ENCODE measurements around the gene NTF4. TPM values are rescaled to one million over a fixed set of nuclear protein-coding genes. Genes with fewer than 3 reads are reported as not detected.
"Not testable (repeated sequence)": the region's sequence is repeated elsewhere in the genome, so short reads cannot be mapped to it uniquely, and the experiment has no call there.

The NTF4 gene
- polyA plus RNA-seq, 3 donors from 2014 or later = not detected

DNA sequence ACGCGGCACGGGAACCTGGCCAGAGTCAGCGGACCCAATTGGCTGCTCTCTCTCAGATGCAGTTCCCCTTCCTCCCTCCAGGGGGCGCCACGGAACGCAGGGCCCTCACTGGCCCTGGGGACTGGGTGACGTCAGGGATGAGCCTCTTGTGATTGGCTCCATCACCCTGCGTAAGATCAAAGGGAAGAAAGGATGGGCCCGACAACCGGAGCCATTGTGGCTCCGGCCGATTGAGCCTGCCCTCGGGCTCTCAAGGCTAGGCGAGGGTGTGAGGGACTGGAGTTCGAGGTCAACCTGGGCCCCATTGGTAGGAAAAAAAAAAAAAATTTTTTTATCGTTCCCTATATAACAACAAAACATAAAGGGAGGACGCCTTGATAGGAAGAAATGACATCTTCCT is 27.8 kb downstream of the NTF4 start, which contains the start of gene CGB1:
CGB1 (minus strand) TSS at position 81 of the 400 bp plus-strand sequence. CDS start 184 bp downstream, outside the sequence.
- not testable (repeated sequence) for H3K27me3 Mint-ChIP-seq (ENCODE audit: low read depth in 3 of 3); H3K36me3 Mint-ChIP-seq; H3K9me3 Mint-ChIP-seq; H3K4me1 Mint-ChIP-seq; H3K27ac Mint-ChIP-seq; DNase-seq; H3K4me3 Mint-ChIP-seq

DNA sequence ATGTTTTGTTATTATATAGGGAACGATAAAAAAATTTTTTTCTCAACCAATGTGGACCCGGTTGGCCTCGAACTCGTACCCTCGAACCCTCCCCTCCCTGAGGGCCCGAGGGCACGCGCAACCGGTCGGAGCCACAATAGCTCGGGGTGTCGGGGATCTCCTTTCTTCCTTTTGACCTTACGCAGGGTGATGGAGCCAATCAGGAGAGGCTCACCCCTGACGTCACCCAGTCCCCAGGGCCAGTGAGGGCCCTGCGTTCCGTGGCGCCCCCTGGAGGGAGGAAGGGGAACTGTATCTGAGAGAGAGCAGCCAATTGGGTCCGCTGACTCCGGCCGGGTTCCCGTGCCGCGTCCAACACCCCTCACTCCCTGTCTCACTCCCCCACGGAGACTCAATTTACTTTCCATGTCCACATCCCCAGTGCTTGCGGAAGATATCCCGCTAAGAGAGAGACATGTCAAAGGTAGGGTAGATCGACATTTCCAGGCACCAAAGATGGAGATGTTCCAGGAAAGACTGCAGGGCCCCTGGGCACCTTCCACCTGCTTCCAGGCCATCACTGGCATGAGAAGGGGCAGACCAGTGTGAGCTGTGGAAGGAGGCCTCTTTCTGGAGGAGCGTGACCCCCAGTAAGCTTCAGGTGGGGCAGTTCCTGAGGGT is 32.8 kb downstream of the NTF4 start, which contains the start of gene CGB2:
CGB2 (plus strand) TSS at position 249 of the 660 bp plus-strand sequence; CDS start at position 455, 206 bp downstream.
- not testable (repeated sequence) for H3K27me3 Mint-ChIP-seq (ENCODE audit: low read depth in 3 of 3); H3K36me3 Mint-ChIP-seq; H3K9me3 Mint-ChIP-seq; H3K4me1 Mint-ChIP-seq; H3K4me3 Mint-ChIP-seq
- DNase-seq = peak; percentile 25 to 39 (median 31)
- H3K27ac Mint-ChIP-seq = peak within 1 kb of the TSS in 1 of 6 donors; percentile 4

- not testable (repeated sequence) for H3K27ac Mint-ChIP-seq; DNase-seq; H3K36me3 Mint-ChIP-seq; H3K4me3 Mint-ChIP-seq; H3K4me1 Mint-ChIP-seq; H3K9me3 Mint-ChIP-seq; H3K27me3 Mint-ChIP-seq (ENCODE audit: low read depth in 3 of 3)
These were observed 34.3 kb downstream of the NTF4 start for GRCh38 chr19:49030323-49030722.

- H3K4me3 Mint-ChIP-seq; H3K27ac Mint-ChIP-seq; H3K4me1 Mint-ChIP-seq; H3K36me3 Mint-ChIP-seq; DNase-seq; H3K9me3 Mint-ChIP-seq; H3K27me3 Mint-ChIP-seq (ENCODE audit: low read depth in 3 of 3): not testable (repeated sequence)
These were observed 34.9 kb downstream of the NTF4 start for GRCh38 chr19:49029749-49030148.

DNA sequence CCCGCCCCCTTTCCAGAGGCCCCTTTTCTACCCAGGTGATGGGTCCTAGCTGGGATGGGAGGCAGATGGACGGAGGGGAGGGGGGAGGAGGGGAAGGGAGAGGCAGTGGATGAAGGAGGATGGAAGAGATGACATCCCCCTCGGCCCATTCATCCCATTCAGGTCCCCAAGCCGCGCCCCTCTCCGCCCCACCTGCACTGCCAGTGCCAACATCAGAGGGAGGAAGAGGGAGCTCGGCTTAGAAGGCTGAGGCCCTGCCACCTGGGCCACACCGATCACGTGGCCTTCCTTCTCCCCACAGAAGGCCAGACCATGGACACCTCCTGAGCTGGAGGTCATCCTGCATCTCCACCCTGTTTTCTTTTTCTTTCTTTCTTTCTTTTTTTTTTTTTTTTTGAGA is 35.9 kb downstream of the NTF4 start:
- H3K4me3 Mint-ChIP-seq; H3K9me3 Mint-ChIP-seq; H3K27ac Mint-ChIP-seq; H3K4me1 Mint-ChIP-seq; DNase-seq; H3K36me3 Mint-ChIP-seq; H3K27me3 Mint-ChIP-seq (ENCODE audit: low read depth in 3 of 3): not testable (repeated sequence)

DNA sequence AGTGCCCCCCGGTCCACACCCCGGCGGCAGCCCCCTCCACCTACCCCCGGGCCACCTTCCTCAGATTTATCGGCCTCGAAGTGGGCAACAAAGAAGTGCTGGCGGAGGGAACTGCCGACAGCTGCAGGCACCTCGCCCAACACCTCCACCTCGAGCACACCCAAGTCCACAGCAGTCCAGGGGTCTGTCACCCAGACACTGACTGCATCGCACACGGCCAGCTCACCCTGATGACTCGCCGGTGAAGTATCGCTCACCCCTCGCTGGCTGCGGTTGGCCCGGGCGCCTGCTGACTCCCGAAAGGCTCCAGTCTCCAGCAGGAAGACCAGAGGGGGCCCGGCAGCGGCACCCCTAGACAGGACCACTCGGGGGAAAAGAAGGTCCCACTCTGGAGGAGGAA is 39.0 kb downstream of the NTF4 start:
- H3K36me3 Mint-ChIP-seq; H3K27me3 Mint-ChIP-seq (ENCODE audit: low read depth in 3 of 3); H3K27ac Mint-ChIP-seq; DNase-seq; H3K4me3 Mint-ChIP-seq; H3K4me1 Mint-ChIP-seq; H3K9me3 Mint-ChIP-seq: not testable (repeated sequence)

GRCh38 chr19:49025088-49025487 is 39.5 kb downstream of the NTF4 start:
- not testable (repeated sequence) for H3K36me3 Mint-ChIP-seq; H3K9me3 Mint-ChIP-seq; H3K27me3 Mint-ChIP-seq (ENCODE audit: low read depth in 3 of 3); H3K4me1 Mint-ChIP-seq; H3K4me3 Mint-ChIP-seq; H3K27ac Mint-ChIP-seq; DNase-seq

DNA sequence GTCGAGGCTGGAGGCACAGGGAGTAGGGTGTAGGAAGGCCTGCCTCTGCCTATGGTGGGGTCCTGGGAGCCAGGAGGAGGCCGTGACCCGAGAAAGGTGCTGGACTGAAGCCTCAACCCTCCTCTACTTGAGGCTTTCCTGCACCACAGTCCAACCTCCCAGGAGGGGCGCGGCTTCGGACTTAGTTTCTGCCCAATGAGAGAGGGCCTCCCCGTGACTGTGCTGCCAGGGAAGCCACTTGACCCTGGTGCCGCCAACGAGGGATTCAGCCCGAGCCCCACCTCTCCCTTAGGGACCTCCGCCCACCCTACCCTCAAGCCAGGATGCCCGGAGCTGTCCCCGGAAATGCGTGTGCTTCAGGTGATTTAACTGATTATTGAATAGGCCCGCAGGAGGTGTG is 40.4 kb downstream of the NTF4 start, which contains the start of gene CGB3:
CGB3 (minus strand) TSS at position 101 of the 400 bp plus-strand sequence. CDS start 362 bp downstream, outside the sequence.
- not testable (repeated sequence) for H3K27ac Mint-ChIP-seq; H3K4me3 Mint-ChIP-seq; H3K9me3 Mint-ChIP-seq; DNase-seq; H3K36me3 Mint-ChIP-seq; H3K27me3 Mint-ChIP-seq (ENCODE audit: low read depth in 3 of 3)
- H3K4me1 Mint-ChIP-seq = peaks cover 9 to 16% of the 10 kb centered on the region in 2 donors

DNA sequence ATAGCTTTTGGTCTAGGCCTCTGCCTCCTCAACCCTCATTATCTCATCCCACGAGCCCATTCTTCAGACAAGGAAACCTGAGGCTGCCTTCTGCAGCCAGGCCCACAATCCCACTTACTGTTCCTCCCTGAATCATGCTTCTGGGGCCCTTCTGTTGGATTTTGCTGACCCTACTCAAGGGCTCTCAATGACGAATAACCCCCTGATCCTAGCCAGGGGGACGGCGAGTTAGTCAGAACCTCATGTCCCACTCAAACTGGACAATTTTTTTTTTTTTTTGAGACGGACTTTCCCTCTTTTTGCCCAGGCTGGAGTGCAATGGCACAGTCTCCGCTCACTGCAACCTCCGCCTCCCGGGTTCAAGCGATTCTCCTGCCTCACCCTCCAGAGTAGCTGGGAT is 42.5 kb downstream of the NTF4 start:
- no peak for DNase-seq
- H3K27ac Mint-ChIP-seq = no peak overlapping the region
- H3K9me3 Mint-ChIP-seq = no peaks in the 10 kb centered on the region
- H3K4me3 Mint-ChIP-seq = no peak overlapping the region
- H3K4me1 Mint-ChIP-seq = peaks cover 23 to 26% of the 10 kb centered on the region in 2 donors
- peaks cover 0 to 11% (median 0%) of the 10 kb centered on the region in 3 donors for H3K27me3 Mint-ChIP-seq (ENCODE audit: low read depth in 3 of 3)
- no peaks in the 10 kb centered on the region for H3K36me3 Mint-ChIP-seq

- H3K9me3 Mint-ChIP-seq = no peaks in the 10 kb centered on the region
- DNase-seq = no peak
- peaks cover 25 to 26% of the 10 kb centered on the region in 2 donors for H3K4me1 Mint-ChIP-seq
- H3K36me3 Mint-ChIP-seq = no peaks in the 10 kb centered on the region
- peak overlapping the region in 2 of 5 donors; percentile 4 to 11 for H3K4me3 Mint-ChIP-seq
- peaks cover 0 to 11% (median 0%) of the 10 kb centered on the region in 3 donors for H3K27me3 Mint-ChIP-seq (ENCODE audit: low read depth in 3 of 3)
- peak overlapping the region in 3 of 6 donors; percentile 2 to 42 (median 42) for H3K27ac Mint-ChIP-seq
These were observed 43.4 kb downstream of the NTF4 start for GRCh38 chr19:49020931-49021895.

GRCh38 chr19:49020342-49020741 is 44.3 kb downstream of the NTF4 start:
- Mint-ChIP-seq H3K27ac (no peak overlapping the region), H3K9me3 (no peaks in the 10 kb centered on the region), H3K36me3 (no peaks in the 10 kb centered on the region), H3K4me1 (peaks cover 25 to 26% of the 10 kb centered on the region in 2 donors), H3K27me3 (ENCODE audit: low read depth in 3 of 3) (peaks cover 0 to 11% (median 0%) of the 10 kb centered on the region in 3 donors), H3K4me3 (peak overlapping the region in 3 of 5 donors; percentile 9 to 84 (median 20))
- no peak for DNase-seq

GRCh38 chr19:49019242-49019932 is 45.2 kb downstream of the NTF4 start:
- H3K4me3 Mint-ChIP-seq = peak overlapping the region; percentile 82 to 91 (median 90)

GRCh38 chr19:49018388-49019241 is 46.0 kb downstream of the NTF4 start:
- Mint-ChIP-seq H3K4me3 (peak overlapping the region; percentile 82 to 91 (median 90)), H3K4me1 (peaks cover 25 to 26% of the 10 kb centered on the region in 2 donors), H3K27ac (peak overlapping the region in 5 of 6 donors; percentile 4 to 63 (median 49)), H3K27me3 (ENCODE audit: low read depth in 3 of 3) (peaks cover 0 to 11% (median 0%) of the 10 kb centered on the region in 3 donors)
- H3K9me3 Mint-ChIP-seq, H3K36me3 Mint-ChIP-seq: not testable (repeated sequence)
- peak; percentile 16 to 31 (median 30) for DNase-seq

More at GRCh38 chr19:49019242-49019932, 45.2 kb downstream of the NTF4 start:
- peak; percentile 56 to 62 (median 57) for DNase-seq
- H3K4me1 Mint-ChIP-seq = peaks cover 25 to 26% of the 10 kb centered on the region in 2 donors
- no peaks in the 10 kb centered on the region for H3K9me3 Mint-ChIP-seq
- H3K36me3 Mint-ChIP-seq = no peaks in the 10 kb centered on the region
- H3K27me3 Mint-ChIP-seq (ENCODE audit: low read depth in 3 of 3) = peaks cover 0 to 11% (median 0%) of the 10 kb centered on the region in 3 donors
- peak overlapping the region in 5 of 6 donors; percentile 4 to 63 (median 49) for H3K27ac Mint-ChIP-seq
